GM19351 (cell line): ENCODE results near the gene LRFN5.
"Not testable (repeated sequence)": the region's sequence is repeated elsewhere in the genome, so short reads cannot be mapped to it uniquely, and the experiment has no call there.

Experiments used
- ATAC-seq: cut with Tn5 transposase; IDR thresholded peaks from one replicate; pipeline ENCODE4 v1.9.1; 2021; ENCODE audit warnings: mild to moderate bottlenecking, moderate library complexity; ENCODE audit not compliant: unreplicated experiment

Gene LRFN5

GRCh38 chr14:41636492-41637392, 30.1 kb downstream of the LRFN5 start:
- ATAC-seq, result no peak

- no peak for ATAC-seq
Measured at GRCh38 chr14:41641690-41642089, 35.0 kb downstream of the LRFN5 start.

- no peak for ATAC-seq
Measured at GRCh38 chr14:41642367-41642766, 35.7 kb downstream of the LRFN5 start.

GRCh38 chr14:41642789-41643188, 36.1 kb downstream of the LRFN5 start:
- ATAC-seq, result no peak

GRCh38 chr14:41644606-41645005, 37.9 kb downstream of the LRFN5 start:
- no peak for ATAC-seq

- no peak for ATAC-seq
Measured at GRCh38 chr14:41650802-41651201, 44.1 kb downstream of the LRFN5 start.

GRCh38 chr14:41654196-41654595, 47.5 kb downstream of the LRFN5 start:
- ATAC-seq, result no peak

GRCh38 chr14:41662780-41663472, 56.2 kb downstream of the LRFN5 start:
- no peak for ATAC-seq

GRCh38 chr14:41663473-41663850, 56.8 kb downstream of the LRFN5 start:
- ATAC-seq, result no peak

GRCh38 chr14:41666301-41666700, 59.6 kb downstream of the LRFN5 start:
- no peak for ATAC-seq

- ATAC-seq, result no peak
Measured at GRCh38 chr14:41668356-41668755, 61.7 kb downstream of the LRFN5 start.

GRCh38 chr14:41673601-41674000, 66.9 kb downstream of the LRFN5 start:
- not testable (repeated sequence) for ATAC-seq

- not testable (repeated sequence) for ATAC-seq
Measured at GRCh38 chr14:41674511-41674971, 67.9 kb downstream of the LRFN5 start.

GRCh38 chr14:41699486-41699885, 92.8 kb downstream of the LRFN5 start:
- ATAC-seq, result no peak

GRCh38 chr14:41718477-41719166, 111.9 kb downstream of the LRFN5 start:
- ATAC-seq, result no peak

- no peak for ATAC-seq
Measured at GRCh38 chr14:41739203-41739602, 132.5 kb downstream of the LRFN5 start.

GRCh38 chr14:41743140-41743539, 136.5 kb downstream of the LRFN5 start:
- no peak for ATAC-seq

- ATAC-seq, result no peak
Measured at GRCh38 chr14:41749429-41749828, 142.8 kb downstream of the LRFN5 start.

- ATAC-seq, result not testable (repeated sequence)
Measured at GRCh38 chr14:41750575-41750974, 143.9 kb downstream of the LRFN5 start.

- no peak for ATAC-seq
Measured at GRCh38 chr14:41758011-41758665, 151.5 kb downstream of the LRFN5 start.

- ATAC-seq, result no peak
Measured at GRCh38 chr14:41761204-41761603, 154.5 kb downstream of the LRFN5 start.
